Left forelimb (tissue), 1 donor: ENCODE data around the gene TIMP2.
"Not testable (repeated sequence)": the region's sequence is repeated elsewhere in the genome, so short reads cannot be mapped to it uniquely, and the experiment has no call there.

ENCODE experiments used
- DNase-seq: peaks from one replicate; pipeline ENCODE4 v3.0.0-alpha.2; 2018; ENCODE audit warnings: low spot score

Gene TIMP2

GRCh38 chr17:78905541-78905940, 19.6 kb downstream of the TIMP2 start:
- DNase-seq, result no peak

GRCh38 chr17:78905116-78905515, 20.1 kb downstream of the TIMP2 start:
- no peak for DNase-seq

- DNase-seq, result no peak
Observed at GRCh38 chr17:78904371-78904770, 20.8 kb downstream of the TIMP2 start.

- DNase-seq, result no peak
Observed at GRCh38 chr17:78903101-78903779, 21.9 kb downstream of the TIMP2 start, which contains the start of gene CEP295NL. Gene CEP295NL, minus strand, starts transcription at chr17:78903201. Its CDS starts 1,373 bp downstream, at chr17:78901828.

GRCh38 chr17:78902231-78902630, 23.0 kb downstream of the TIMP2 start:
- not testable (repeated sequence) for DNase-seq

- DNase-seq, result no peak
Observed at GRCh38 chr17:78901806-78902205, 23.4 kb downstream of the TIMP2 start.

GRCh38 chr17:78900816-78901215, 24.4 kb downstream of the TIMP2 start:
- no peak for DNase-seq

GRCh38 chr17:78899361-78900260, 25.6 kb downstream of the TIMP2 start:
- no peak for DNase-seq

GRCh38 chr17:78898947-78899346, 26.2 kb downstream of the TIMP2 start:
- DNase-seq, result no peak

- DNase-seq, result no peak
Observed at GRCh38 chr17:78898075-78898836, 26.9 kb downstream of the TIMP2 start.

- no peak for DNase-seq
Observed at GRCh38 chr17:78897664-78898047, 27.5 kb downstream of the TIMP2 start.

GRCh38 chr17:78896834-78897663, 28.1 kb downstream of the TIMP2 start:
- DNase-seq, result no peak

GRCh38 chr17:78896091-78896833, 28.9 kb downstream of the TIMP2 start:
- DNase-seq, result no peak

GRCh38 chr17:78895322-78895721, 29.9 kb downstream of the TIMP2 start:
- no peak for DNase-seq

GRCh38 chr17:78893684-78894083, 31.5 kb downstream of the TIMP2 start:
- no peak for DNase-seq

- DNase-seq, result no peak
Observed at GRCh38 chr17:78892936-78893379, 32.2 kb downstream of the TIMP2 start.

GRCh38 chr17:78892520-78892919, 32.7 kb downstream of the TIMP2 start:
- DNase-seq, result no peak

GRCh38 chr17:78892062-78892456, 33.1 kb downstream of the TIMP2 start:
- DNase-seq, result no peak

GRCh38 chr17:78891406-78892061, 33.7 kb downstream of the TIMP2 start:
- no peak for DNase-seq

GRCh38 chr17:78890498-78890897, 34.7 kb downstream of the TIMP2 start:
- DNase-seq, result no peak
